ENCODE measurements around the gene SLC22A12.
"Not testable (repeated sequence)": the region's sequence is repeated elsewhere in the genome, so short reads cannot be mapped to it uniquely, and the experiment has no call there.

Gene SLC22A12

DNA sequence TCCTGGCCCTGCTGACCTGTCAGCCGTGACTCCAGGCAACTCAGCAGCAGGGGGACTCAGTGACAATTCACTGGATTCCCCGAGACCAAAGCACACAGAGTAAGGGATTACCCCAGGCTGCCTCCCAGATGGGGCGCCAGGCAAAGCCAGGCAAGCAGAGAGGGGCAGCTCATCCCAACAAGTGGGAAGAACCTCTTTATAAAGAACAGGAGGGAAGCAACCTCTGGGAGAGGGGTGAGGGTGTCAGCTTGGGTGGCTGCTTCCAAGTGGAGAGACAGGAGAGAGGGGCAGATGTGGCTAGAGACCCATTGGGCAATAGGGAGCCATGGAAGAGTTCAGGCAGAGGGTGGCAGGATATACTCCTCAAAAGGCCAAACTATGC is 1.2 kb downstream of the SLC22A12 start:
- Histone ChIP-seq H3K36me3 (no peaks in the 10 kb centered on the region), H3K27ac (no peak overlapping the region), H3K4me3 (no peak overlapping the region), H3K27me3 (peaks cover 0 to 7% of the 10 kb centered on the region in 2 donors), H3K4me1 (no peaks in the 10 kb centered on the region), H3K9me3 (peaks cover 0 to 15% (median 8%) of the 10 kb centered on the region in 3 donors)
- TF ChIP-seq, protein P1, sequence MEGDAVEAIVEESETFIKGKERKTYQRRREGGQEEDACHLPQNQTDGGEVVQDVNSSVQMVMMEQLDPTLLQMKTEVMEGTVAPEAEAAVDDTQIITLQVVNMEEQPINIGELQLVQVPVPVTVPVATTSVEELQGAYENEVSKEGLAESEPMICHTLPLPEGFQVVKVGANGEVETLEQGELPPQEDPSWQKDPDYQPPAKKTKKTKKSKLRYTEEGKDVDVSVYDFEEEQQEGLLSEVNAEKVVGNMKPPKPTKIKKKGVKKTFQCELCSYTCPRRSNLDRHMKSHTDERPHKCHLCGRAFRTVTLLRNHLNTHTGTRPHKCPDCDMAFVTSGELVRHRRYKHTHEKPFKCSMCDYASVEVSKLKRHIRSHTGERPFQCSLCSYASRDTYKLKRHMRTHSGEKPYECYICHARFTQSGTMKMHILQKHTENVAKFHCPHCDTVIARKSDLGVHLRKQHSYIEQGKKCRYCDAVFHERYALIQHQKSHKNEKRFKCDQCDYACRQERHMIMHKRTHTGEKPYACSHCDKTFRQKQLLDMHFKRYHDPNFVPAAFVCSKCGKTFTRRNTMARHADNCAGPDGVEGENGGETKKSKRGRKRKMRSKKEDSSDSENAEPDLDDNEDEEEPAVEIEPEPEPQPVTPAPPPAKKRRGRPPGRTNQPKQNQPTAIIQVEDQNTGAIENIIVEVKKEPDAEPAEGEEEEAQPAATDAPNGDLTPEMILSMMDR (IDR thresholded peaks at IDR 0.05), result no peak
- DNase-seq, result no peak
- intact Hi-C loops (cut with DNase I; ENCODE audit: low total_unique reads), result no loop called here

DNA sequence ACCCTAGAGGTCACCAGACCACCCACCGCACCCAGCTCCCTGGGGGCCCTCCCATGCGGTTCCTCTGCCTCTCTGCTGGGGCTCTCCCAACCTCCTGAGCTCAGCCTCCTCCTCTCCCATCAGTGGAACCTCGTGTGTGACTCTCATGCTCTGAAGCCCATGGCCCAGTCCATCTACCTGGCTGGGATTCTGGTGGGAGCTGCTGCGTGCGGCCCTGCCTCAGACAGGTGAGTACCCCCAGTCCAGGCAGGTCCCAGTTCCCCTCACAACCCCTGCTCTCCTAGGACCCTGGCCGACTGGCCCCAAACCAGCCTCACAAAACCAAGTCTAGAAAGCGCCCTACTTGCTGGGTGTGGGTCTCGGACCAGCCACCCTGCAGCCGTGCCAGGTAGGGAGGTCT is 1.6 kb downstream of the SLC22A12 start:
- Histone ChIP-seq H3K4me1 (no peaks in the 10 kb centered on the region), H3K36me3 (no peaks in the 10 kb centered on the region), H3K9me3 (peaks cover 0 to 12% (median 8%) of the 10 kb centered on the region in 3 donors), H3K27ac (no peak overlapping the region), H3K27me3 (peaks cover 0 to 7% of the 10 kb centered on the region in 2 donors), H3K4me3 (no peak overlapping the region)
- peak in 1 of 2 donors; percentile 64 for DNase-seq
- TF ChIP-seq, protein P1 (IDR thresholded peaks at IDR 0.05), result no peak
- intact Hi-C loops (cut with DNase I; ENCODE audit: low total_unique reads), result no loop called here

DNA sequence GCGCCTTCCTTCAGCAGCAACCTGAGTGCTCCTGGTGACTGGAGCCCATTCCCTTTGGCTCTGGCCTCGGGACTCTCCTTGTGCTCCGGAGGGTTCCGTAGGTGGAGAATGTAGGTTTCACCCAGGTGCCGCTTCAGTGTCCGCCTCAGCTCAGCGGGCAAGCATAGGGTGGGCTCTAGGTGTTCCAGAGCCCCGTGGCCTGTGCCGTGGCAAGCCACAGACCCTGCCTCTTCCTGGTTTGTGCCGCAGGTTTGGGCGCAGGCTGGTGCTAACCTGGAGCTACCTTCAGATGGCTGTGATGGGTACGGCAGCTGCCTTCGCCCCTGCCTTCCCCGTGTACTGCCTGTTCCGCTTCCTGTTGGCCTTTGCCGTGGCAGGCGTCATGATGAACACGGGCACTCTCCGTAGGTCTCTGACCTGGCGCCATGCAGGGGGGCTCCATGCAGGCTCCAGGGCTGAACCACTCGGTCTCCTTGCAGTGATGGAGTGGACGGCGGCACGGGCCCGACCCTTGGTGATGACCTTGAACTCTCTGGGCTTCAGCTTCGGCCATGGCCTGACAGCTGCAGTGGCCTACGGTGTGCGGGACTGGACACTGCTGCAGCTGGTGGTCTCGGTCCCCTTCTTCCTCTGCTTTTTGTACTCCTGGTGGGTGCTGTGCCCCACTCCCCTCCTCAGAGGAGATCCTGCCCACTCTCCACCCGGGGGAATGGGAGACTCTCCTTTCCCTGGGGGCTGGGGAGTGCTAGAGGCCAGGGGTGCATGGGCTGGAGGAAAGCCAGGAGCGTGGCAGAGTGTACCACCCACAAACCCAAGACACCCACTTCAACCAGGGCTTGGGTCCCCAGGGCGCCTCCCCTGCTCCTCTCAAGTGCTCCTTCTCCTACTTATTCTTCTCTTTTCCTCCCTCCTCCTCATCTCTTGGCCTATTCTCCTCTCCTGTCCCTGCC is 2.4 kb downstream of the SLC22A12 start:
- no peak overlapping the region for H3K4me3 ChIP-seq
- DNase-seq, result peak in 1 of 2 donors; percentile 55
- intact Hi-C loops (cut with DNase I; ENCODE audit: low total_unique reads), result no loop called here

DNA sequence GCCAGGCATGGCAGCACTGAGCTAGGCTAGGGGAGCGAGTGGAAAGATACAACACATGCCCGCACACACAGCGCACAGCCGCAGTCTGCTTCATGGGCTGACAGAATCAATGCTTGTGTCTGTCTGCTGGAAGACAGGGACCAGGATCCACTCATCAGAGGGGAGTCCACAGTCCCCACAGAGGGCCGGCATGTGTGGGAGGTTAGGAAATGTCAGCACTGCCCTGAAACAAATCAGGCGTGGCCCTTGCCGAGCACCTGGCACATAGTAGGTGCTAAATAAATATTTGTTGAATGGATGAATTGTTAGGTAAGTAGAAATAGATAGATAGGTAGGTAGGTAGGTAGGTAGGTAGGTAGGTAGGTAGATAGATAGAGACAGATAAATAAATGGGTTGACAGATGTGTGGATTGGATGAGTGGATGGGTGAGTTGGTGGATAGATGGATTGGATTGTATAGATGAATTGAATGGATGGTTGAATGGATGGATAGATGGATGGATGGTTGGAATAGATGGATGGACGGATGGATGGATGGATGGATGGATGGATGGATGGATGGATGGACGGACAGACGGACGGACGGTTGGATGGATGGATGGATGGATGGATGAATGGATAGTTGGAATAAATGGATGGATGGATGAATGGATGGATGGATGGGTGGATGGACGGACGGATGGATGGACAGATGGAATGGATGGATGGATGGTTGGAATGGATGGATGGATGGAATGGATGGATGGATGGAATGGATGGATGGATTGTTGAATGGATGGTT is 3.3 kb downstream of the SLC22A12 start:
- H3K4me3 ChIP-seq, result no peak overlapping the region
- H3K4me1 ChIP-seq, result no peaks in the 10 kb centered on the region
- TF ChIP-seq, protein P1 (IDR thresholded peaks at IDR 0.05), result no peak
- no peak overlapping the region for H3K27ac ChIP-seq
- DNase-seq, result no peak
- peaks cover 0 to 7% of the 10 kb centered on the region in 2 donors for H3K27me3 ChIP-seq
- intact Hi-C loops (cut with DNase I; ENCODE audit: low total_unique reads), result no loop called here
- no peaks in the 10 kb centered on the region for H3K36me3 ChIP-seq
- peaks cover 0 to 2% (median 0%) of the 10 kb centered on the region in 3 donors for H3K9me3 ChIP-seq

More for the DNA sequence above, 2.4 kb downstream of the SLC22A12 start:
- Histone ChIP-seq H3K4me1 (no peaks in the 10 kb centered on the region), H3K27me3 (peaks cover 0 to 7% of the 10 kb centered on the region in 2 donors), H3K27ac (no peak overlapping the region), H3K36me3 (no peaks in the 10 kb centered on the region), H3K9me3 (peaks cover 0 to 8% (median 4%) of the 10 kb centered on the region in 3 donors)
- TF ChIP-seq, protein P1 (IDR thresholded peaks at IDR 0.05), result no peak

DNA sequence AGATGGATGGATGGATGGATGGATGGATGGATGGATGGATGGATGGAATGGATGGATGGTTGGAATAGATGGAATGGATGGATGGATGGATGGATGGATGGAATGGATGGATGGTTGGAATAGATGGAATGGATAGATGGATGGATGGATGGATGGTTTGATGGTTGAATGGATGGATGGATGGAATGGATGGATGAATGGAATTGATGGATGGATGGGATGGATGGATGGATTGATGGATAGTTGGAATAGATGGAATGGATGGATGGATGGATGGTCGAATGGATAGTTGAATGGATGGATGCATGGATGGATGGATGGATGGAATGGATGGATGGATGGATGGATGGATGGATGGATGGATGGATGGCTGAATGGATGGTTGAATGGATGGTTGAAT is 4.9 kb downstream of the SLC22A12 start:
- H3K4me1 ChIP-seq; H3K36me3 ChIP-seq; H3K9me3 ChIP-seq; H3K4me3 ChIP-seq; H3K27ac ChIP-seq; H3K27me3 ChIP-seq; intact Hi-C loops (cut with DNase I; ENCODE audit: low total_unique reads); DNase-seq: not testable (repeated sequence)
